Liver (tissue), 3 donors: Measurements from ENCODE around the gene SEZ6.

Experiments
- JUND ChIP-seq, 2 donors: IDR thresholded peaks; 2 replicates each; pipeline ENCODE4 v1.6.1; 2016; ENCODE audit warnings: antibody characterized with exemption in 2 of 2
- SP1 ChIP-seq: IDR thresholded peaks from 2 replicates; pipeline ENCODE4 v1.6.1; 2018; ENCODE audit warnings: antibody characterized with exemption, mild to moderate bottlenecking
- TF ChIP-seq, protein P1 (sequence below): fragments of 150-350 bp; IDR thresholded peaks from 2 replicates; pipeline ENCODE4 v1.5.1; 2017; ENCODE audit warnings: improper control_type of control experiment, low read depth, low read length; ENCODE audit not compliant: missing input control
- TF ChIP-seq, protein P2 (sequence below): IDR thresholded peaks from 2 replicates; pipeline ENCODE4 v1.6.1; 2016; ENCODE audit warnings: antibody characterized with exemption
- donor health status: healthy.
- donor health status: healthy.

DNA sequence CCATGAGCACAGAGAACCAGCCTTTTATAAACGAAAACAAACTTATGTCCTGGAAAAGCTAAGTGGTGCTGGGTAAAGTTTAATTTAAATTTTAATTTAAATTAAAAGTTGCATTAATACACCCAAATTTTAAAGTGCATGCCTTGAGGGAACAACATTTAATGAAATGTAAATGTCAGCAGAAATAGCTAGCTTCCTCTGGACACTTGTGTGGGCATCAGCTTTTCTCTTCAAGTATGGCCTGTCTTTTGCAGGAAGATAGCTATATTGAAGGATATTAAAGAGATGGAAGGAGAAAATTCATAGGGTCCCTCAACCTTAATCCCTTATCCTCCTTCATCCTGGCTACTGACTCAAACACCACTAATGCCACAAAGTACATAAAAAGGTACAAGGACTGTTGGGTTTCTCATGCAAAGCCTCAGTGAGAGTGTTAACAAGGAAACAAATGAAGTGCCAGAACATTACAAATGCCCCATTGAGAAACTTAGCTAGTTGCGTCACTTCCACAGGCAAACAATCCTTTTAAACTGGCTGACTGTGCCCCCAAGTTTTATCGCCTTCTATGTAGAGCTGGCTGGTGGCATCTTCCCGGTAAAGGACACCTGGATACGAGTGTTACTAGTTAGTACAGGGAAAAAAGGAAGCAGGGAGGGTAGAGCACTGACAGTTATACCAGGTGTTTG lies 68.6 kb downstream of the SEZ6 start:
- TF ChIP-seq SP1: peak; percentile 53
- TF ChIP-seq, protein P1, sequence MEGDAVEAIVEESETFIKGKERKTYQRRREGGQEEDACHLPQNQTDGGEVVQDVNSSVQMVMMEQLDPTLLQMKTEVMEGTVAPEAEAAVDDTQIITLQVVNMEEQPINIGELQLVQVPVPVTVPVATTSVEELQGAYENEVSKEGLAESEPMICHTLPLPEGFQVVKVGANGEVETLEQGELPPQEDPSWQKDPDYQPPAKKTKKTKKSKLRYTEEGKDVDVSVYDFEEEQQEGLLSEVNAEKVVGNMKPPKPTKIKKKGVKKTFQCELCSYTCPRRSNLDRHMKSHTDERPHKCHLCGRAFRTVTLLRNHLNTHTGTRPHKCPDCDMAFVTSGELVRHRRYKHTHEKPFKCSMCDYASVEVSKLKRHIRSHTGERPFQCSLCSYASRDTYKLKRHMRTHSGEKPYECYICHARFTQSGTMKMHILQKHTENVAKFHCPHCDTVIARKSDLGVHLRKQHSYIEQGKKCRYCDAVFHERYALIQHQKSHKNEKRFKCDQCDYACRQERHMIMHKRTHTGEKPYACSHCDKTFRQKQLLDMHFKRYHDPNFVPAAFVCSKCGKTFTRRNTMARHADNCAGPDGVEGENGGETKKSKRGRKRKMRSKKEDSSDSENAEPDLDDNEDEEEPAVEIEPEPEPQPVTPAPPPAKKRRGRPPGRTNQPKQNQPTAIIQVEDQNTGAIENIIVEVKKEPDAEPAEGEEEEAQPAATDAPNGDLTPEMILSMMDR: no peak
- TF ChIP-seq, protein P2, sequence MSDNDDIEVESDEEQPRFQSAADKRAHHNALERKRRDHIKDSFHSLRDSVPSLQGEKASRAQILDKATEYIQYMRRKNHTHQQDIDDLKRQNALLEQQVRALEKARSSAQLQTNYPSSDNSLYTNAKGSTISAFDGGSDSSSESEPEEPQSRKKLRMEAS: peak; percentile 96
- TF ChIP-seq JUND (IDR thresholded peaks at IDR 0.05): peak in 1 of 2 donors; percentile 73
